ENCODE data around the gene PMAIP1. TPM values are rescaled to one million over a fixed set of nuclear protein-coding genes. Genes with fewer than 3 reads are reported as not detected.

The PMAIP1 gene
- total and polyA plus RNA-seq, 9 of the 15 experiments (the other 6 are each of a cell fraction or from before 2014, with no cell fraction given): 8.0 to 22.9 (median 14.9) TPM

DNA sequence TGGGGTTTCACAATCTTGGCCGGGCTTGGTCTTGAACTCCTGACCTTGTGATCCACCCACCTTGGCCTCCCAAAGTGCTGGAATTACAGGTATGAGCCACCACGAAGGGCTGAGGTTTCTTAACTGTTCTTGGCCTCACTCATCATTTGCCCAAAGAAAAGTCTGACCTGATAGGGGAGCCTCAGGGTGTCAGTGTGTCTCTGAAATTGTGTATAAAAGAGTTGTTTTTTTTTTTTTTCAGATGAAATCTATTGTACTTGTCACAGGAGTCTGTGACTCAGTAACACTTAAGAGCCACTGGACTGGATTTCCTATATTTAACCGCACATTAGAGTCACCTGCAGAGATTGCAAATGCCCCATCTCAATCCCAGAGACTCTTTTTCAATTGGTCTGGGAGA lies 16.9 kb downstream of the PMAIP1 start (continued):
- TF ChIP-seq, protein P1, sequence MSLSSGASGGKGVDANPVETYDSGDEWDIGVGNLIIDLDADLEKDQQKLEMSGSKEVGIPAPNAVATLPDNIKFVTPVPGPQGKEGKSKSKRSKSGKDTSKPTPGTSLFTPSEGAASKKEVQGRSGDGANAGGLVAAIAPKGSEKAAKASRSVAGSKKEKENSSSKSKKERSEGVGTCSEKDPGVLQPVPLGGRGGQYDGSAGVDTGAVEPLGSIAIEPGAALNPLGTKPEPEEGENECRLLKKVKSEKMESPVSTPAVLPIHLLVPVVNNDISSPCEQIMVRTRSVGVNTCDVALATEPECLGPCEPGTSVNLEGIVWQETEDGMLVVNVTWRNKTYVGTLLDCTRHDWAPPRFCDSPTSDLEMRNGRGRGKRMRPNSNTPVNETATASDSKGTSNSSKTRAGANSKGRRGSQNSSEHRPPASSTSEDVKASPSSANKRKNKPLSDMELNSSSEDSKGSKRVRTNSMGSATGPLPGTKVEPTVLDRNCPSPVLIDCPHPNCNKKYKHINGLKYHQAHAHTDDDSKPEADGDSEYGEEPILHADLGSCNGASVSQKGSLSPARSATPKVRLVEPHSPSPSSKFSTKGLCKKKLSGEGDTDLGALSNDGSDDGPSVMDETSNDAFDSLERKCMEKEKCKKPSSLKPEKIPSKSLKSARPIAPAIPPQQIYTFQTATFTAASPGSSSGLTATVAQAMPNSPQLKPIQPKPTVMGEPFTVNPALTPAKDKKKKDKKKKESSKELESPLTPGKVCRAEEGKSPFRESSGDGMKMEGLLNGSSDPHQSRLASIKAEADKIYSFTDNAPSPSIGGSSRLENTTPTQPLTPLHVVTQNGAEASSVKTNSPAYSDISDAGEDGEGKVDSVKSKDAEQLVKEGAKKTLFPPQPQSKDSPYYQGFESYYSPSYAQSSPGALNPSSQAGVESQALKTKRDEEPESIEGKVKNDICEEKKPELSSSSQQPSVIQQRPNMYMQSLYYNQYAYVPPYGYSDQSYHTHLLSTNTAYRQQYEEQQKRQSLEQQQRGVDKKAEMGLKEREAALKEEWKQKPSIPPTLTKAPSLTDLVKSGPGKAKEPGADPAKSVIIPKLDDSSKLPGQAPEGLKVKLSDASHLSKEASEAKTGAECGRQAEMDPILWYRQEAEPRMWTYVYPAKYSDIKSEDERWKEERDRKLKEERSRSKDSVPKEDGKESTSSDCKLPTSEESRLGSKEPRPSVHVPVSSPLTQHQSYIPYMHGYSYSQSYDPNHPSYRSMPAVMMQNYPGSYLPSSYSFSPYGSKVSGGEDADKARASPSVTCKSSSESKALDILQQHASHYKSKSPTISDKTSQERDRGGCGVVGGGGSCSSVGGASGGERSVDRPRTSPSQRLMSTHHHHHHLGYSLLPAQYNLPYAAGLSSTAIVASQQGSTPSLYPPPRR (CRISPR knock-in tag; IDR thresholded peaks at IDR 0.05; ENCODE audit: borderline replicate concordance): no peak
- no peak for TF ChIP-seq CHD1 (IDR thresholded peaks at IDR 0.05; ENCODE audit: low read length)
- no peak for TF ChIP-seq RB1 (IDR thresholded peaks at IDR 0.05; ENCODE audit: low read depth)
- no peak for TF ChIP-seq SMAD4 (CRISPR knock-in tag; conservative IDR thresholded peaks at IDR 0.05)
- no peak for TF ChIP-seq MXI1 (IDR thresholded peaks at IDR 0.05; ENCODE audit: low read depth, low read length)
- TF ChIP-seq NFRKB (IDR thresholded peaks at IDR 0.05; ENCODE audit: low read depth): no peak
- TF ChIP-seq ZNF41 (CRISPR knock-in tag; conservative IDR thresholded peaks at IDR 0.05): no peak
- no peak for TF ChIP-seq SLC30A9 (CRISPR knock-in tag; IDR thresholded peaks at IDR 0.05)
- no peak for TF ChIP-seq RAD21 (CRISPR knock-in tag; conservative IDR thresholded peaks at IDR 0.05 in 1 of 2, IDR thresholded peaks at IDR 0.05 in 1 of 2)
- TF ChIP-seq, protein P2, sequence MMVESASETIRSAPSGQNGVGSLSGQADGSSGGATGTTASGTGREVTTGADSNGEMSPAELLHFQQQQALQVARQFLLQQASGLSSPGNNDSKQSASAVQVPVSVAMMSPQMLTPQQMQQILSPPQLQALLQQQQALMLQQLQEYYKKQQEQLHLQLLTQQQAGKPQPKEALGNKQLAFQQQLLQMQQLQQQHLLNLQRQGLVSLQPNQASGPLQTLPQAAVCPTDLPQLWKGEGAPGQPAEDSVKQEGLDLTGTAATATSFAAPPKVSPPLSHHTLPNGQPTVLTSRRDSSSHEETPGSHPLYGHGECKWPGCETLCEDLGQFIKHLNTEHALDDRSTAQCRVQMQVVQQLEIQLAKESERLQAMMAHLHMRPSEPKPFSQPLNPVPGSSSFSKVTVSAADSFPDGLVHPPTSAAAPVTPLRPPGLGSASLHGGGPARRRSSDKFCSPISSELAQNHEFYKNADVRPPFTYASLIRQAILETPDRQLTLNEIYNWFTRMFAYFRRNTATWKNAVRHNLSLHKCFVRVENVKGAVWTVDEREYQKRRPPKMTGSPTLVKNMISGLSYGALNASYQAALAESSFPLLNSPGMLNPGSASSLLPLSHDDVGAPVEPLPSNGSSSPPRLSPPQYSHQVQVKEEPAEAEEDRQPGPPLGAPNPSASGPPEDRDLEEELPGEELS (CRISPR knock-in tag; IDR thresholded peaks at IDR 0.05; ENCODE audit: borderline replicate concordance): no peak
- TF ChIP-seq KLF1 (tag; IDR thresholded peaks at IDR 0.05): no peak
- TF ChIP-seq, protein P3, sequence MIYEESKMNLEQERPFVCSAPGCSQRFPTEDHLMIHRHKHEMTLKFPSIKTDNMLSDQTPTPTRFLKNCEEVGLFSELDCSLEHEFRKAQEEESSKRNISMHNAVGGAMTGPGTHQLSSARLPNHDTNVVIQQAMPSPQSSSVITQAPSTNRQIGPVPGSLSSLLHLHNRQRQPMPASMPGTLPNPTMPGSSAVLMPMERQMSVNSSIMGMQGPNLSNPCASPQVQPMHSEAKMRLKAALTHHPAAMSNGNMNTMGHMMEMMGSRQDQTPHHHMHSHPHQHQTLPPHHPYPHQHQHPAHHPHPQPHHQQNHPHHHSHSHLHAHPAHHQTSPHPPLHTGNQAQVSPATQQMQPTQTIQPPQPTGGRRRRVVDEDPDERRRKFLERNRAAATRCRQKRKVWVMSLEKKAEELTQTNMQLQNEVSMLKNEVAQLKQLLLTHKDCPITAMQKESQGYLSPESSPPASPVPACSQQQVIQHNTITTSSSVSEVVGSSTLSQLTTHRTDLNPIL (CRISPR knock-in tag; IDR thresholded peaks at IDR 0.05): no peak
